Testis (tissue), 2 donors: ENCODE measurements around the gene SNX1.

Source experiments
- CTCF ChIP-seq, 3 experiments: fragments of 450-650 bp in 2 of 3; fragments of 200-600 bp in 1 of 3; sonication (generic) in 1 of 3; IDR thresholded peaks; one replicate each; pipeline ENCODE4 v1.5.1; 2016 to 2019; ENCODE audit warnings: antibody characterized with exemption in 3 of 3, mild to moderate bottlenecking in 2 of 3, moderate library complexity in 1 of 3
- POLR2A ChIP-seq: fragments of 450-650 bp; IDR thresholded peaks from one replicate; pipeline ENCODE4 v1.6.1; 2017; ENCODE audit warnings: antibody characterized with exemption, mild to moderate bottlenecking, moderate library complexity

GRCh38 chr15:64099379-64099778 is 3.6 kb downstream of the SNX1 start:
- TF ChIP-seq POLR2A: no peak
- no peak for TF ChIP-seq CTCF (IDR thresholded peaks at IDR 0.05)
